HEK293T (cell line): ENCODE measurements around the gene UFC1.

Experiments
- ARNT ChIP-seq: fragments of 450-650 bp; IDR thresholded peaks from 2 replicates; pipeline ENCODE4 v1.6.1; 2017; ENCODE audit warnings: mild to moderate bottlenecking
- BHLHE40 ChIP-seq: fragments of 450-650 bp; IDR thresholded peaks from 2 replicates; pipeline ENCODE4 v1.6.1; 2016; ENCODE audit warnings: mild to moderate bottlenecking, moderate library complexity, borderline replicate concordance
- ELF4 ChIP-seq: fragments of 450-650 bp; IDR thresholded peaks from 2 replicates; pipeline ENCODE4 v1.6.1; 2017; ENCODE audit warnings: antibody characterized with exemption
- FOXA1 ChIP-seq: fragments of 450-650 bp; IDR thresholded peaks from 2 replicates; pipeline ENCODE4 v1.6.1; 2016; ENCODE audit warnings: mild to moderate bottlenecking
- FOXK2 ChIP-seq: fragments of 450-650 bp; IDR thresholded peaks from 2 replicates; pipeline ENCODE4 v1.6.1; 2016; ENCODE audit warnings: mild to moderate bottlenecking
- FOXM1 ChIP-seq: fragments of 450-650 bp; IDR thresholded peaks from 2 replicates; pipeline ENCODE4 v1.6.1; 2017; ENCODE audit warnings: mild to moderate bottlenecking, borderline replicate concordance
- LEF1 ChIP-seq: fragments of 450-650 bp; IDR thresholded peaks from 2 replicates; pipeline ENCODE4 v1.6.1; 2017; ENCODE audit warnings: mild to moderate bottlenecking, borderline replicate concordance
- SP1 ChIP-seq: fragments of 450-650 bp; IDR thresholded peaks from 2 replicates; pipeline ENCODE4 v1.6.1; 2017
- SUZ12 ChIP-seq: fragments of 450-650 bp; IDR thresholded peaks from 2 replicates; pipeline ENCODE4 v1.6.1; 2016; ENCODE audit warnings: mild to moderate bottlenecking
- ZNF384 ChIP-seq: fragments of 450-650 bp; IDR thresholded peaks from 2 replicates; pipeline ENCODE4 v1.6.1; 2016
- TF ChIP-seq, protein P1 (sequence below): fragments of 450-650 bp; IDR thresholded peaks from 2 replicates; pipeline ENCODE4 v1.6.1; 2016

DNA sequence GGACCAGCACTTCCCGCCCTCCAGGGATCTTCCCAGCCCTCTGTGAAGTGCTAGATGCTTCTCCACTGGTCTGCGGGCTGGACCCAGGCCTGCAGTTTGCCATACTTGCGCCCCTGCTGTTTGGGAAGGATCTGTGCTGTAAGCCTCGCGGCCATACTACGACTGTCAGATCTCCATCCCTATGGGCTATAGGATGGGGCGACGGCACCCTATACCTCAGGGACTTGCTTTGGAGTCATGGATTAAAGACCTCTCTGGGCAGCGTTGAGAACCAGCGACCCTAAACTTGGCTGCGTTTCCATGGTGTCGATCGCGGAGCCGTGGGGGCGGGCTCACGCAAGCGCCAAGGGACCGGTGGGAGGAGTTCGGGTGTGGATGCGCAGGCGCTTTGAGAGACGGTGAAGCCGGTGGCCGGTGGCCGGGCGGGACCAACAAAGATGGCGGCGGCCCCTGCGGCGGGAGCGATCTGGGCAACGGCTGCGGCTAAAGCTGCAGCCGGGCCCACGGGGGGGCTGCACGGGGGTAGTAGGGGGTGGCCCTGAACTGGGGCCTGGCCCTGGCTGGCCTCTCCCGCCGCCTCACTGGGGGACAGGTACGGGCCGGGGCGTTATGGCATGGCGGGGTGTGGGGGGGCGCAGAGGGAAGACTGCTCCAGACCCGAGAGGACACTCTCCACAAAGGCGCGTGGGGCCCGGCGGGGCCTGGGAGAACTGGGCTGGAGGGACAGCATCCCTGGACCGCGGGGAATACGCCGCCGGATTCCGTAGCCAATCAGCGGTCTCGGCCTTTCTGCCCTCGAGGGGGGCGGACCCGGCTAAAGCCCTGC, 5.5 kb downstream of the UFC1 start, which contains the start of gene USP21:
- TF ChIP-seq LEF1 = no peak
- no peak for TF ChIP-seq ARNT
- no peak for TF ChIP-seq FOXM1
- no peak for TF ChIP-seq ZNF384
- no peak for TF ChIP-seq BHLHE40
- TF ChIP-seq FOXA1 = no peak
- TF ChIP-seq ELF4 = no peak
- TF ChIP-seq FOXK2 = no peak
- TF ChIP-seq SP1 = no peak
- TF ChIP-seq, protein P1, sequence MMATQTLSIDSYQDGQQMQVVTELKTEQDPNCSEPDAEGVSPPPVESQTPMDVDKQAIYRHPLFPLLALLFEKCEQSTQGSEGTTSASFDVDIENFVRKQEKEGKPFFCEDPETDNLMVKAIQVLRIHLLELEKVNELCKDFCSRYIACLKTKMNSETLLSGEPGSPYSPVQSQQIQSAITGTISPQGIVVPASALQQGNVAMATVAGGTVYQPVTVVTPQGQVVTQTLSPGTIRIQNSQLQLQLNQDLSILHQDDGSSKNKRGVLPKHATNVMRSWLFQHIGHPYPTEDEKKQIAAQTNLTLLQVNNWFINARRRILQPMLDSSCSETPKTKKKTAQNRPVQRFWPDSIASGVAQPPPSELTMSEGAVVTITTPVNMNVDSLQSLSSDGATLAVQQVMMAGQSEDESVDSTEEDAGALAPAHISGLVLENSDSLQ = no peak
- TF ChIP-seq SUZ12 = no peak
